Esophagus muscularis mucosa (tissue), 4 donors: ENCODE results near the gene RNU6-8.

Experiments
- CTCF ChIP-seq, 3 experiments: fragments of 200-600 bp in 2 of 3; fragments of 450-650 bp in 1 of 3; sonication (generic) in 2 of 3; IDR thresholded peaks; one replicate each; pipeline ENCODE4 v1.5.1; 2017 to 2019; ENCODE audit warnings: antibody characterized with exemption in 3 of 3, mild to moderate bottlenecking in 2 of 3, moderate library complexity in 1 of 3
- EP300 ChIP-seq: sonication (generic); formaldehyde crosslinking; IDR thresholded peaks from one replicate; pipeline ENCODE4 v1.6.1; 2017; ENCODE audit warnings: antibody characterized with exemption
- POLR2A ChIP-seq: fragments of 450-650 bp; IDR thresholded peaks from one replicate; pipeline ENCODE4 v1.6.1; 2017; ENCODE audit warnings: antibody characterized with exemption, moderate library complexity, mild to moderate bottlenecking, low read depth

- TF ChIP-seq POLR2A (no peak), CTCF (IDR thresholded peaks at IDR 0.05) (no peak), EP300 (no peak)
Measured at GRCh38 chr14:32166924-32167323, 36.1 kb downstream of the RNU6-8 start.
